GM18498 (cell line): Measurements from ENCODE around the gene MAP2K2.

Source experiments
- ATAC-seq: cut with Tn5 transposase; IDR thresholded peaks from one replicate; pipeline ENCODE4 v1.9.1; 2021; ENCODE audit warnings: mild to moderate bottlenecking, moderate library complexity; ENCODE audit not compliant: unreplicated experiment

Gene MAP2K2

DNA sequence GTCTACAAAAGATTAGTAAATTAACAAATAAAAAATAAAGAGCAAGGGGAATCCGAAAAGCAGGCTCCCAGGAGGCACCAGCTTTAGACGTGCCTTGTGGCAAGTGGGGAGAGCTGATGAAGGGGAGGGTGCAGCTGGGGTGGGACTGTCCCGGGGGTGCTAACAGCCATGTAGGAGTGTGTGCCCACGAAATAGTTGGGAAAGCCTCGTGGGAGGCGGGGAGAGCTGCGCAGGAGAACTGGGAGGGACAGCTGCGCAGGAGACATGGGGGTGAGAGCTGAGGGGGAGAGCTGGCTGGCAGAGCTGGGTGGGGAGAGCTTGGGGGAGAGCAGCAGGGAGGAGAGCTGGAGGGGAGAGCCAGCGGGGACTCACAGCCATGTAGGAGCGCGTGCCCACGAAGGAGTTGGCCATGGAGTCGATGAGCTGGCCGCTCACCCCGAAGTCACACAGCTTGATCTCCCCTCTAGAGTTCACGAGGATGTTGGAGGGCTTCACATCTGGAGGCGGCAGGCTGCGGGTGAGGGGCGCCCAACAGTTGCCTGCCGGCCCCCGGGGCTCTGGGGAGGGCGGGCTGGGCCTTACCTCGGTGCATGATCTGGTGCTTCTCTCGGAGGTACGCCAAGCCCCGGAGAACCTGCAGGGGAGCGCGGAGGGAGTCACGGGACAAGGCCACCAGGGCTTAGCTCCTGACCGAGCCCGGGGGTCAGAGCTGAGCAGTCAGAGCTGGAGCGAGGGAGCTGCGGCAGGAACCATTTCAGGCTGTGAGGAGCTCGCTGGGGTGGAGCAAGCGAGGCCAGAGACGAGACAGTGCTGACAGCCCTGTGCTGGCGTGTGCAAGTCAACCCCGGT, 23.1 kb downstream of the MAP2K2 start:
- ATAC-seq = no peak

DNA sequence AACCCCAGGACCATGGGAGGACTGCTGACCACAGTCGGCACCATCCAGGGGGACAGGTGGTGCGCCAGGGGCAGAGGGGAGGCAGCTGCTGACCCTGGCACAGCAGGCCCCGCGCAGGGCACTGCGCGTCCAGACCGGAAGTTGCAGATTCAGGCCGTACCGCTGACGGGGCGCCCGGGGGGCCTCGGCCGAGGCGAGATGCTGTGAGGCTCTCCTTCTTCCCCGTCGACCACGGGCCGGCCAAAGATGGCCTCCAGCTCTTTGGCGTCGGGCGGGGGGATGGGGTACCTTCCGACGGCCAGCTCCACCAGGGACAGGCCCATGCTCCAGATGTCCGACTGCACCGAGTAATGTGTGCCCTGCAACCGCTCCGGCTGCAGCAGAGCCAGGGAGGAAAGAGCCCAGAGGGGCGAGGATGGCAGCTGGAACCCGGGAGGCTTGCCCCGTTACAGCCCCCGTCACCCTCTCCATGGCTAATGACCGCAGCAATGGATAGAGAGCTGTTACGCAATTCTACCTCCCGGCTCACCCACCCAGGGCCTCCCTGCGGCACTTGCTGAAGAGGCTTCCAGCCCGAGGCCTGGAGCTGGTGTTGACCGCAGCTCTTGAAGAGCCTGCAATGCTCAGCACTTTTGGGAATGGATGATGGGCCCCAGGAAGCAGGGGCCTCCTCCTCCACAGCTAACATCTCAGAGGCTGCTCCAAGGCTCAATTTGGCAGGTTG, 24.7 kb downstream of the MAP2K2 start:
- ATAC-seq = no peak

DNA sequence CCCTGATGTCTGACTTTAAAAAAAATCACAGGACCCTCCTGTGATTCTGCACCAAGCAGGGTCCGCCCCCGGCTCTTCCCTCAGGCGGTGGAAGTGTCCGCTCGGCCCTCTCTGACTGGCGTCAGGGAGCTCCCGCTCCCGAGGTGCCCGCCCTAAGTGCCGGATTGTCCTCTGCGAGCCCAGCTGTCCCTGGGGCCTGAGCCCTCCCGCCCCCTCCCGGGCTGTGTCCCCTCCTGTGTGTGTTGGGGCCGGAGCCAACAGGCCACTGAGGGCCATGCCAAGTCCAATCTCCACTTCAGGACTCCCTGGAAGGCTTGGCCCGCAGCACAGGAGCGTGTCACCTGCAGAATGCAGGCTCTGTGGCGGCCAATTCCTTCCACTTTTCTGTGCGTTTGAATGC, 25.4 kb downstream of the MAP2K2 start:
- no peak for ATAC-seq

DNA sequence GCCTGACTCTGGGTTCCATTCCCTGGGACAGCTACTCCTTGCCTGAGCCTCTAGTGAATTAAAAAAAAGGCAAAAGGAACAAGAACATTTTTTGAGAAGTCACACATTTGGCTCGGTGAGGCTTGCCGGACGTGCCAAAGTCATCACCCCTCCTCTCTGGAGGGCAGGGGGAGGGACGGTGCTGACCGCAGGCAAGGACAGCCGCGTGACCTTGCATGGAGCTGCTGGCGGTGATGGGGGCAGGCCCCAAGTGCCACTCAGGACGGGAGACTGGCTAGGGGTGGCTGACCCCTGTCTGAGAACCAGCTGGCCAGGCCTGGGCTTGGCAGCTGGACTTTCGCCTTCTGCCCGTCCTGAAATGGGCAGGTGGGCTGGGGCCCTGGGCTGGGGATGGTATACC, 26.4 kb downstream of the MAP2K2 start:
- no peak for ATAC-seq

DNA sequence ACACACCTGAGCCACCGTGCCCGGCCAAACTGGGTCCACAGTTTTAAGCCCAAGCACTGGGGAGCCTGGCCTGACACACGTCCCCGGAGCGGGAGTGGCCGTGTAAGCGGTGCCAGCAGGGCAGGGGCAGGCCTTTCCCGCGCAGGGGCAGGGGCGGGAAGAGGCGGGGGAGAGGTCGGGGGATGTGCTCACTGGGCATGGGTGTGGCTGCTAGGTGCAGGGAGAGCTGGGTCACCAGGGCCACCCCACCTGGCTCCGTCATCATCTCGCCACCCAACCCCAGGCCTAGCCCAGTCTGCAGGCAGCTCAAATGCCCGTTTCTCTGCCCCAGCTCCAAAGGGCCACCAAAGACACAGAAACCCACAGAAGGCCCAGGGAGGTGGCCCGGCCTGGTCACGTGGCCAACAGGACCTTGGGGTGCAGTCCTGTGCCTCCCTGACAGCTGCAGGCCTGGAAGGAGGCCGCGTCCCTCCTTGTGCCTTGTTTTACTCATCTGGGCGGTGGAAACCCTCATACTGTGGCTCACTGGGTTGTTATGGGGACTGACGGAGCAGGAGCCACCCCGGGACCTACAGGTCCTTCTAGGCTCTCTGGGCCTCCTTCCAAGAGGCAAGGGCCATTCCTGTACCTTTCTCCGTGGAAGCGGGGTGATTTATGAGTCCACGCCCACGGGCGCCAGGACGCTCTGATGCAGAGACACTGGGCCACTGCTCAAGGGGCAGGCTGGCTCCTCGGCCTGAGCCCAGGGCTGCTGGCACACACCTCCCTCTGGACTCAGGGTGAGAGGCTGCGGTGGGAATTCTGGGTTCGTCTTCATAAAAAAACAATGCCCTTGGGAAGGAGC, 27.7 kb downstream of the MAP2K2 start:
- no peak for ATAC-seq

DNA sequence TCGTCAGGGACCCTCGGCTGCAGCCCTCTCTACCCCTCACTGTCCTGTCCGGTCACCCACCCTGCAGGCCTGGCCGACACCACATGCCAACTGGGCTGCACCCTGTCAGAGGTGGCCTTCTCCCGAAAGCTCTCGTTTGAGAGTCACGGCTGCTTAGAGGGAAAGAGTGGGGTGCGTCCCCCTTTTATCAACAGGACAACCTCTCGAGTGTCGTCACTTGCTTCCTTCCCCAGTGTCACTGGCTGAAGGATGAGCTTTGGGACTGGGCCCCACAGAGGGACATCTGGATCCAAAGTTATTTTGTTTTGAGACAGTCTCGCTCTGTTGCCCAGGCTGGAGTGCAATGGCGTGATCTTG, 28.5 kb downstream of the MAP2K2 start:
- ATAC-seq = no peak

DNA sequence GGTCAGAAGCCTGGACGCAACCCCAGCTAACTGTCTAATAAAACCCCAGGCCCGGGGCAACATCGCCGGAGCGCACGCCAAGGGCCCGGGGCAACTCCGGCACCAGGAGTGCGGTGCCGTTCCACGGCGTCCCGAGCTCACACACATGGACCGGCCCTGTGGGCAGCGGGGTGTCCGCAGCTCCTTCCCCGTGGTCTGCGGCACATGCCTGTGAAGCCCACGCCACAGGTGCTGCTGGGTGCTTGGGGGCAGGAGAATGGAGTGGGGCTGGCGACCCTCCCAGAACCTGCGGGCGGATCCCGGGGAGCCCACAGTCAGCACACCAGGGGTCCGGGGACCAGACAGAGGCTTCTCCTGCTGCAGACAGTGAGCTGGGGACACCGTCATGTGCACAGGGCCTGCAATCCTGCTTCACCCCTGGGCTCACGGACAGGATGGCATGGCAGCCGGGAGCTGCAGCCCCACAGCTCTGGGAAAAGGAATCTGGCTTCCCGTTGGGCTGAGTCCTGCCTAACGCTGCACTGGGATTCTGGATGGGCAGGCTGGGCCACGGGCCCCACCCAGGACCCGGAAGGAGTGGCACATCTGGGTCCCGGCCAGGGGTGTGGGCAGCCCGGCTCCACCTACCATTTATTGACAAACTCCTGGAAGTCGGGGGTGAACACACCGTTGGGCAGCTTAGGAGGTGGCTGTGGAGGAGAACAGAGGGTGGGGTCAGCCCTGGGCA, 29.0 kb downstream of the MAP2K2 start:
- ATAC-seq = no peak

DNA sequence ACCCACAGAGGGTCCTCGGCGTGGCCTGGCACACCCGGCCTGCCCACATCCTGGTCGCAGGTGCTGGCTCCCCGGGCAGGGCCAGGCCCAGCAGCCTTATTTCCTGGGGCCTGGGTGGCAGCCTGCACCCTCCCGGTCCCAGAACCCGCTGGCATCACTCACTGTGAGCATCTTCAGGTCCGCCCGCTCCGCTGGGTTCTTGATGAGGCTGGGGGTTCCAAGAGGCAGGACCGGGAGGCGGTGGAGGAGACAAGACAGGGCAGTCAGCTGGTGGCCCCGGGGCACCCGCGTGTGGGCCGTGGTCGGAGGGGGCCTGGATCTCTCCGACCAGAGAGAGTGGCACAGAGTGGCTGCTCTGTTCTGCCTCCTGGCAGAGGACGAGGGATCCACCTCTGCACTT, 29.6 kb downstream of the MAP2K2 start:
- ATAC-seq = no peak

DNA sequence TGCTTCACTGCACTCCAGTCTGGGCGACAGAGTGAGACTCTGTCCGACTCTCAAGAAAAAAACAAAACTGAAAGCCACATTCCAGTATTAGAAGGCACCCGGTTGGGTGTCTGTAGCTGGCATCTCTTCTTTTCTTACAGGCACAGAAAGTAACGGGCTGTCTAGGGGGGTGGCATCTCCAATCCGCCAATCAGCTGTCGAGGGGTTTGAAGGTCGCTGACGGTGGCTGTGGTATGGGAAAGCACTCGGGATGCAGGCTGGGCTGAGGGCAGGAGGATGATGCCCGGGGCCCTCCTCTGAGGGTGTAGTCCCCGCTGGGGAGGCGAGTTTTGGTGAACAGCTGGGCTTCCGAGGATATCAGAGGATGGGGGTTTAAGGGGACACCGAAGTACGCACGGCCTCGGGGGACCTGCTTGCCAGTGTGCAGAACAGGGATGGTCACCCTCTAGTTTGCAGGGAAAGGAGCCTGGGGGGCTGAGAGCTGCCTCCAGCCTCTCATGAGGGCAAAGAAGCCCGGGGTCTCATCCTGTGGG, 30.2 kb downstream of the MAP2K2 start:
- ATAC-seq = no peak

DNA sequence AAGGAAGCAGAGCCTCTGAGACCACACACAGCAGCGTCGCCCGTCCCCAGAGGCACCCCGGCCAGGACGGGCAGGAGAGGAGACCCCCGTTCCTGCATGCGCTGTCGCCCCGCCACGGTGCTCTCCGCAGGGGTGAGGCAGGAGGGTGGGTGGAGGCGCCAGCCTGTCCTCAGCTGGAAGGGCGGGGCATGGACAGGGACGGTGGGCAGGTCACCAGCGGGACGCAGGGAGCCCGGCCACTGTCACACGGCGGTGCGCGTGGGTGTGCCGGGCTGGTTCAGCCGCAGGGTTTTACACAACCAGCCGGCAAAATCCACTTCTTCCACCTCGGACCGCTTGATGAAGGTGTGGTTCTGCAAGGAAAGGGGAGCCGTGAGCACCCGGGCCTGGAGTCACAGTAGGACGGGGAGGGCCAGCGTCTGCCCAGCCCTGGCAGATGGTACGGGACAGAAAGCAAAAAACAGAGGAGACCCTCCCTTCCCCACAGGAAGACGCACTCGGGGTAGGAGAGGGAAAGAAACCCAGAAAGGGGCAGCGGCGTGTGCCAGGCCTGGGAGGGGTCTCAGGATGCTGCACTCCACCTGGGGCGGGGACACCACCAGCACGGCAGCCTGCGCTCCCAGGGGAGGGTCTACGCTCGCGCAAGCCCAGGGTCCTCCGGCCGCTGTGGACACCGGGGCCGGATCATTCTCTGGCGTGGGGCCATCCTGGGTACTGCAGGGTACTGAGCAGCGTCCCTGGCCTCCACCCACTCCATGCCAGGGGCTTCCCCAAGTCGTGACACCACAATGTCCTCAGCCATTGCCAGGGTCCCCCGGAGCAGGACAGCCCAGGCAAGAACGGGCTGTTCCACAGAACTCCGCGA, 33.3 kb downstream of the MAP2K2 start:
- ATAC-seq = no peak

DNA sequence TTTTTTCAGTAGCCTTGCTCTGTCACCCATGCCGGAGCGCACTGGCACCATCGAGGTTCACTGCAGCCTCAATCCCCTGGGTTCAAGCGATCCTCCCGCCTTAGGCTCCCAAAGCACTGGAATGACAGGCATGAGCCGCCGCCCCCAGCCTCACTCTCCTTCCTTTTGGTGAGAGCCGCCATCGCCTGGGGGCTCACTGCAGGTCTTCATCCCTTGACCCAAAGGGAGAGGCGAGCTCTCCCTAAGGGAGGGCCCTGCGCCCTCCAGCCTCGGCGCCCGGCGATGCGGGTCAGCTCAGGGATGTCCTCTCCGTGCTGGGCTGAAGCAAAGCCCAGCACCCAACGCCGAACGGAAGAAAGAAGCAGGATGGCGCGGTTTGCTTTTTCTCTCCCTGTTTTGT, 34.0 kb downstream of the MAP2K2 start:
- ATAC-seq = no peak

DNA sequence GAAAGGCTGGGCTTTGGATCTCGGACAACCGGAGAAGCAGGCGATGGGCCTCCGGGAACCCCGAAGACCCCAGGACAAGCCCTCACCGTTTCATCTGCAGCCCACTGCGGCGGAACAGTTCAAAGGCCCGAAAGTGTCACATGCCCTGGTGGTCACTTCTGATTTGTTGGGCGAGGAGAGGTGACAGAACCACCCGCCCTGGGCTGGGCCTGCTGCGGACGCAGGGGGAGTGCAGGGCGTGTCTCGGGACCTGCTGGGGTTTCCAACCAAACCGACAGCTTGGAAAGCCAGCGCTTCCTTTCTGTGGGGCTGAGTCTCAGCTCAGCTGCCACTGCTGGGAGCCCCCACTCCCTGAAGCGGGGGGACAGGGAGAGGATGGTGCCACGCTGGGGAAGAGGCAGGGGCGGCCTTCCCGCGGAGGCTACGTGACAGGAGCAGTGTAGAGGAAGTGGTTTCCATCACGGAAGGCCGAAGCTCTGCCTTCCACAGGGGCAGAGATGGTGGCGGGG, 34.5 kb downstream of the MAP2K2 start:
- no peak for ATAC-seq

DNA sequence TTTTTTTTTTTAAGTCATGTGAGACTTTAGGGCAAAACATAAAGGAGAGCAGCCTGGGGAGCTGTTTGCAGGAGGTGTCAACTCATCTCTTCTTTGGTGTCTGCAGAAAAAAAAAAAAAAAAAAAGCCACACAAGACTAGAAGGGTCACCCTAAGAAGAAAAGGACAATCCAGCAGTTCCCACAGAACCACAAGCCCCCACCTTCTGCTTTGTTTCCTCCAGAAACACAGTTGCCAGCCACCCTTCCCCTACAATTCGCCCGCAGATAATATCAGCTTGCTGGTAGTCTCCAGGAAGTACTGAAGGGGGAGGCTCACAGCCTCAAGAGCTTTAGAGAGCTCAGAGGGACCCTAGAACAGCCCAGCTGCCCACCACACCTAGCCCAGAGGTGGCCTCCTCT, 34.9 kb downstream of the MAP2K2 start:
- ATAC-seq = no peak

DNA sequence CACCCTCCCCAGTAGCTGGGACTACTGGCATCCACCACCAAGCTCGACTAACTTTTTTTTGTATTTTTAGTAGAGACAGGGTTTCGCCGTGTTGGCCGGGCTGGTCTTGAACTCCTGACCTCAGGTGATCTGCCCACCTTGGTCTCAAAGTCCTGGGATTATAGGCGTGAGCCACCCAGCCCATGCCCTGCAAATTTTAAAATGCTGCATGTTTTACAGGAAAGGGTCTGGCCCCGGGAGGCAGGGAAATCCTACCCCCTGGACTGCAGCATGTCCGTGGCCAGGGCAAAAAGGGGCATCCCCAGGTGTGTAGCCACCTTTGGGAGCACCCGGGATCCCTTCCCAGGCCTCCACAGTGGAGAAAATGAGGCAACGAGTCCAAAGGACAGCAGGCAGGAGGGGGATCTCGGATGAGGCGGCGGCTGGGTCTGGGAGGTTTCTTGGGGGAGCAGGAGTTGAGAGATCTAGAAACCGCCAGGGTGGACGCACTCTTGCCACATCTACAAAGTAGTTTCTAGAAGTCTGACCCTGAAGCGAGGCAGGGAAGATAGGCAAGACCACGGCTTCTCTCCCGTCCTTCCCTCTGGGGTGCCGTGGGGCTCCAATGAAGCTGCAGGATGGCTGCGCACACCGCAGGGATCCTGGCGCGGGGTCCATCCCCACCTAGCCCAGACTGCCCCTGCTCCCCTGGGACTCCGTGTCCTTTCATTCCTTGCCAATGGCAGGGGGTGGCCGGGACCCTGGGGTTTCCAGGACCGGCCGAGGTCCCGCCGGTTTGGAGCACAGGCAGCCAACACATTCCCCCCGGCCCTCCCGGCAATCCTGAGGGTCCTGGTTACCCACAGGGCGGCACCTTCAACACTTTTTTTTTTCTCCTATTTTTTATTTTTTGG, 35.9 kb downstream of the MAP2K2 start:
- ATAC-seq = no peak

DNA sequence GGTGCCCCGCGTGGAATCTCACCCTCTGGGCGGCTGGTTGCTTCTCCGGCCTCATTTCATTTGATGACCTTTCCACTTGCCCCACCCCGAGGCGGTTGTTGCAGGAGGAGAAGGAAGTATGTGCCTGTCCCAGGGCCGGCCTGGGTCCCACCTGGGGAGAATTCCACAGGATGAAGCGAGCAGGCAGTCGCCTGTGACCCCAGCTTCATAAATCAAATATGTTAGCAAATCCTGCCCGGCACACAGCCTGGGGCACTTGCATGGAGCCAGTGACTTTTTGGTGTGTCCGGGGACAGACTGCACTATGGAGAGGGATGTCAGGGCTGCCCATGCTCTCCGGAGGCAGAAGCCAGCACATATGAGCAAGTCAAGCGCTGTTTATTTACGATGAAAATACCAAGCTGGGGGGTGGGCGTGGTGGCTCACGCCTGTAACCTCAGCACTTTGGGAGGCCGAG, 37.5 kb downstream of the MAP2K2 start:
- ATAC-seq = no peak

DNA sequence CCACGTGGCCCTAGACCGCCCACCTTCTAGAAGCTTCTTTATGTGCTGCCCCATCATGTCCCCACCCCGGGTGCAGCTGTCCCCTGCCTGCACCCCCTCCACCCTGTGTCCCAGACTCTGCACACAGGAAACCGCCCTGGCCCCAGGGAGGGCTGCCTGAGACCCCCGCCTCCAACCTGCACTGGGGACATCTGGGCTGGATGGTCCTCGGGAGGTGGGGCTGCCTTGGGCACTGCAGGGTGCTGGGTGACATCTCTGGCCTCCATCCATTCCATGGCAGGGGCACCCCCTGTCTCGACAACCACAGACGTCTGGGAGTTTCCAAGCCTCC, 39.4 kb downstream of the MAP2K2 start:
- no peak for ATAC-seq

DNA sequence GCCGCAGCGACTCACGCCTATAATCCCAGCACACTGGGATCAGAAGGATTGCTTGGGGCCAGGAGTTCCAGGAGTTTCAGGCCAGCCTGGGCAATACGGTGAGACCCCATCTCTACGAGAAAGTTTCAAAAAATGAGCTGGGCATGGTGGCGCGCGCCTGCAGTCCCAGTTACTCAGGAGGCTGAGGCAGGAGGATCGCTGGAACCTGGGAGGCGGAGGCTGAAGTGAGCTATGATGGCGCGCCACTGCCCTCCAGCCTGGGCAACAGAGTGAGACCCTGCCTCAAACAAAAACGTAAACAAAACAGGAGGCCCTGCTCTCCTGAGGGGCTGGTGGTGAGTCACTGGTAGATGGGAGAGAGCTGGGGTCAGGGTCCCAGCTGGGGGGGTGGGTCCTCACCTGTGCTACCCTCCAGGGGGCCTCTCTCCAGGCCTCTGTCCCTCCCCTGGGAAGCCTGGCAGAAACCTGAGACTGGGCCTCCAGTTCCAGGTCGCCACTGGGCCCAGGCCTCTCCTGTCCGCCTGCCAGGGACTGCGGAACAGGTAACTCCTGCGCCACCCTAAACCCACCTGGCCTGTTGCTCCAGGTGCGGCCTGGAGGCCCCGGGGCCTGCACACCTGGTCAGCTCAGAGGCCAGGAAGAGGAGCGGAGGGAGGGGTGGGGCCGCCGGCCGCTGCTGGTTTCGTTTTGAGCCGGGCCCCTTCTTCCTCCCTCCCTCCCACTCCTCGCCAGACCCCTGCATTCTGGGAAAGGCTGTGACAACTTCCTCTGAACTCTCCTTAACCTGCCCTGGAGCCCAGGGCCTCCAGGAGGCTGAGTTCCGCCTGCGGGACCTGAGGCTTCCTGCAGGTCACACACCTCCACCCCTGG, 40.0 kb downstream of the MAP2K2 start:
- no peak for ATAC-seq

DNA sequence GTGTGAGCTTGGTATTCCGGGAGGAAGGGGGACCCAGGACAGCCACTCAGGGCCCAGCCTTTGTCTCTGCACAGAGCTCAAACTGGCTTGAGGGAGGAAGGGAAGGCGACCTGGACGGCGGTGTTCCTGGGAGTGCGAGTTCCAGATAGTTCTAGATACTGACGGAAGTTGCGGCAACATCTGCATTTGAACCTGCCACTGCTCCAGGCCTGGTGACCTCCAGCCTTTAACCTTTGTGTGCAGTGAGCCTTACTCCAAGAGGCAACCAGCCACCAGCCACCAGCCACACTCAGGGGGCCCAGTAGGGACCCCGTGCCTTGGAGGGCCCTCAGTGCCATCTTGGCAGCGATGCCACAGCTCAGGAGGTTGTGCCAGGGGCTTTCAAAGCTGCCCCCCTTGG, 41.8 kb downstream of the MAP2K2 start:
- ATAC-seq = no peak
